ENCODE results near the gene MKNK2. TPM values are rescaled to one million over a fixed set of nuclear protein-coding genes. Genes with fewer than 3 reads are reported as not detected.

The MKNK2 gene
- polyA plus RNA-seq, 3 donors = 16.9 to 333 (median 21.8) TPM

DNA sequence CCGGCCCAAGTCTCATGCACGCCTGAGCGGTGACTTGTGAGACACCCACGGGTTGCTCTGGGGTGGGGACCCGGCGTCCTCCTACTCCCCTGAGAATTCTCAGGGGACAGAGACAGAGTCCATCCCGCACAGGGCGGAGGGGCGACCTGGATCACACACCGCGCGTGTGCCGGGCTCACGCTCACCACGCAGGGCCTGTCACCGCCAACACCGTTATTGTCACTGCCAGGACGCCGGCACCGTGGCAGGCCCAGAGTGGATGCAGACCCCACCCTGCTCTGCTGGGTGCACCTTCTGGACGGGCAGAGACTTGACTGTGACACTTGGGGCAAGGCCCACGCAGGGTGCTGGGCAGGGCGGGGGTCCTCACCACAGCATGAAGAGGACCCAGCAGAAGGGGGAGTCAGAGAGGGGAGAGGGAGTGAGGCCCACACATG is 28.8 kb upstream of the MKNK2 start:
- no peak overlapping the region for H3K9ac ChIP-seq (ENCODE audit: insufficient read depth, low read length, poor library complexity, severe bottlenecking)
- Mint-ChIP-seq H3K4me3 (no peak overlapping the region), H3K27ac (peak overlapping the region in 5 of 7 donors; percentile 50 to 100 (median 99)), H3K27me3 (ENCODE audit: low read depth in 3 of 3) (peaks cover 0 to 3% (median 0%) of the 10 kb centered on the region in 3 donors), H3K36me3 (peaks cover 66 to 96% of the 10 kb centered on the region in 2 donors), H3K4me1 (peaks cover 35% of the 10 kb centered on the region), H3K9me3 (peaks cover 0 to 3% (median 0%) of the 10 kb centered on the region in 7 donors)
- H3K4me1 ChIP-seq (ENCODE audit: control insufficient read depth in 1 of 2, insufficient read depth in 2 of 2, low read length in 2 of 2) = peaks cover 39 to 61% of the 10 kb centered on the region in 2 donors
- H3K36me3 ChIP-seq (replicated peaks in 1 of 2; ENCODE audit: control insufficient read depth in 1 of 2, insufficient read depth in 2 of 2, low read length in 2 of 2) = peaks cover 59 to 75% of the 10 kb centered on the region in 2 donors
- H3K27ac ChIP-seq (ENCODE audit: low read depth in 1 of 2, low read length in 2 of 2) = no peak overlapping the region
- H3K4me2 ChIP-seq (replicated peaks; ENCODE audit: extremely low read depth, low read length, poor library complexity, severe bottlenecking) = no peak overlapping the region
- H3K4me3 ChIP-seq (replicated peaks in 1 of 3; ENCODE audit: low read depth in 2 of 3, low read length in 3 of 3) = no peak overlapping the region
- no peaks in the 10 kb centered on the region for H3K27me3 ChIP-seq (ENCODE audit: control insufficient read depth in 2 of 2, insufficient read depth in 2 of 2, low read length in 2 of 2)
- no peak for DNase-seq
- no peaks in the 10 kb centered on the region for H3K9me3 ChIP-seq (replicated peaks in 1 of 2; ENCODE audit: control insufficient read depth in 1 of 2, insufficient read depth in 1 of 2, low read length in 2 of 2)
- peaks cover 96% of the 10 kb centered on the region for H4K20me1 ChIP-seq (ENCODE audit: insufficient read depth, low read length)
- peaks cover 100% of the 10 kb centered on the region for H3K79me2 ChIP-seq (ENCODE audit: insufficient read depth, low read length)
- TF ChIP-seq, protein P1, sequence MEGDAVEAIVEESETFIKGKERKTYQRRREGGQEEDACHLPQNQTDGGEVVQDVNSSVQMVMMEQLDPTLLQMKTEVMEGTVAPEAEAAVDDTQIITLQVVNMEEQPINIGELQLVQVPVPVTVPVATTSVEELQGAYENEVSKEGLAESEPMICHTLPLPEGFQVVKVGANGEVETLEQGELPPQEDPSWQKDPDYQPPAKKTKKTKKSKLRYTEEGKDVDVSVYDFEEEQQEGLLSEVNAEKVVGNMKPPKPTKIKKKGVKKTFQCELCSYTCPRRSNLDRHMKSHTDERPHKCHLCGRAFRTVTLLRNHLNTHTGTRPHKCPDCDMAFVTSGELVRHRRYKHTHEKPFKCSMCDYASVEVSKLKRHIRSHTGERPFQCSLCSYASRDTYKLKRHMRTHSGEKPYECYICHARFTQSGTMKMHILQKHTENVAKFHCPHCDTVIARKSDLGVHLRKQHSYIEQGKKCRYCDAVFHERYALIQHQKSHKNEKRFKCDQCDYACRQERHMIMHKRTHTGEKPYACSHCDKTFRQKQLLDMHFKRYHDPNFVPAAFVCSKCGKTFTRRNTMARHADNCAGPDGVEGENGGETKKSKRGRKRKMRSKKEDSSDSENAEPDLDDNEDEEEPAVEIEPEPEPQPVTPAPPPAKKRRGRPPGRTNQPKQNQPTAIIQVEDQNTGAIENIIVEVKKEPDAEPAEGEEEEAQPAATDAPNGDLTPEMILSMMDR (IDR thresholded peaks at IDR 0.05) = no peak
- H2AFZ ChIP-seq (ENCODE audit: insufficient read depth, low read depth, low read length, poor library complexity, severe bottlenecking) = no peak overlapping the region
- WGBS (ENCODE audit: insufficient coverage) = 96% methylated on average over 20 of the region's 23 CpGs
- intact Hi-C loops (cut with micrococcal nuclease) = no loop called here

DNA sequence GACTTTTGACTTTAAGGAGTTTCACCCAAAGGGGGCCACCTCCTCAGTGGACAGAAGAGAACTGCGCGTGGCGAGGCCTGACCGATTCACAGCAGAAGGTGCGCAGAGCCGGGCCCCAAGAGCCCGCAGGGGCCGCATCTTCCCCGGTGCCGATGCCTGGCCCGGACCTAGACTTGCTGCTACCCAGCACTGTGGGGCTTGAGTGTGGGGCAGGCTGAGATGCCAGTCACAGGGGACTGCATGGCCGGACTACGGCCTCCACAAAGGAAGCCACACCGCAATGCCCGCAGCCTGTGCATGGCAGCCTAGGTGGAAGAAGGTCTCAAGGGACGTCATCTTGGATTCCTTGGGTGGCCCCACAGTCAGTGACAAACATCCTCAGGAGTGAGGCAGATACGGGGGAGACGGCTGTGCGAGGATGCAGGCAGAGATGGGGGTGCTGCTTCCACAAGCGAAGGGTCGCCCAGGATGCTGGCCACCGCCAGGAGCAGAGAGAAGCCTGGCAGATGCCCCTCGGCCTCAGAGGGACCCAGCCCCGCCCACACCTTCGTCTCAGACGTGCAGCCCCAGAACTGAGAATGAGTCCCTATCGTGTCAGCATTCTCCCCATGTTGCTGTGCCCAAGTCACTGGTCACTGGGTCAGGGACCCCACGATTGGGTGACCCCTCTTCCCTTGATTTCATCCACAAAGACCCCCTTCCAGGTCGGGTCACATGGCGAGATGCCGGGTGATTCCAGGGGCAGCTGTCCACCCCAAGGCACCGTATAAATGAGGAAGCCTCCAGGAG is 28.2 kb upstream of the MKNK2 start:
- Histone ChIP-seq H3K27ac (ENCODE audit: low read depth in 1 of 2, low read length in 2 of 2) (peak overlapping the region in 1 of 2 donors; percentile 41), H3K9ac (ENCODE audit: insufficient read depth, low read length, poor library complexity, severe bottlenecking) (no peak overlapping the region), H3K4me3 (replicated peaks in 1 of 3; ENCODE audit: low read depth in 2 of 3, low read length in 3 of 3) (no peak overlapping the region), H3K36me3 (replicated peaks in 1 of 2; ENCODE audit: control insufficient read depth in 1 of 2, insufficient read depth in 2 of 2, low read length in 2 of 2) (peaks cover 61 to 77% of the 10 kb centered on the region in 2 donors), H3K9me3 (replicated peaks in 1 of 2; ENCODE audit: control insufficient read depth in 1 of 2, insufficient read depth in 1 of 2, low read length in 2 of 2) (no peaks in the 10 kb centered on the region), H3K4me2 (replicated peaks; ENCODE audit: extremely low read depth, low read length, poor library complexity, severe bottlenecking) (no peak overlapping the region), H3K79me2 (ENCODE audit: insufficient read depth, low read length) (peaks cover 97% of the 10 kb centered on the region), H4K20me1 (ENCODE audit: insufficient read depth, low read length) (peaks cover 97% of the 10 kb centered on the region), H3K27me3 (ENCODE audit: control insufficient read depth in 2 of 2, insufficient read depth in 2 of 2, low read length in 2 of 2) (no peaks in the 10 kb centered on the region), H2AFZ (ENCODE audit: insufficient read depth, low read depth, low read length, poor library complexity, severe bottlenecking) (no peak overlapping the region), H3K4me1 (ENCODE audit: control insufficient read depth in 1 of 2, insufficient read depth in 2 of 2, low read length in 2 of 2) (peaks cover 45 to 65% of the 10 kb centered on the region in 2 donors)
- Mint-ChIP-seq H3K27me3 (ENCODE audit: low read depth in 3 of 3) (peaks cover 0 to 3% (median 0%) of the 10 kb centered on the region in 3 donors), H3K9me3 (peaks cover 0 to 3% (median 0%) of the 10 kb centered on the region in 7 donors), H3K36me3 (peaks cover 66 to 97% of the 10 kb centered on the region in 2 donors), H3K4me1 (peaks cover 40% of the 10 kb centered on the region), H3K4me3 (no peak overlapping the region), H3K27ac (peak overlapping the region in 5 of 7 donors; percentile 50 to 100 (median 73))
- WGBS (ENCODE audit: insufficient coverage) = 95% methylated on average over 32 of the region's 32 CpGs
- no peak for DNase-seq
- intact Hi-C loops (cut with micrococcal nuclease) = no loop called here
- TF ChIP-seq, protein P1 (IDR thresholded peaks at IDR 0.05) = no peak

Data from CD14-positive monocyte (primary cell).